SKM-1 treated with dmso at 0.1 percent for 144 hours (cell line): ENCODE data around the gene SEMA7A.

Source experiments
- DNase-seq: peaks from one replicate; lab custom pipeline; 2025; ENCODE audit not compliant: unreplicated experiment; lab: John Stamatoyannopoulos, UW

SEMA7A gene

GRCh38 chr15:74451861-74452835, 18.4 kb upstream of the SEMA7A start:
- no peak for DNase-seq

GRCh38 chr15:74451322-74451721, 17.6 kb upstream of the SEMA7A start:
- DNase-seq, result no peak

- DNase-seq, result no peak
Observed at GRCh38 chr15:74449643-74450205, 16.0 kb upstream of the SEMA7A start.

GRCh38 chr15:74449095-74449494, 15.3 kb upstream of the SEMA7A start:
- DNase-seq, result no peak

- no peak for DNase-seq
Observed at GRCh38 chr15:74445816-74446763, 12.3 kb upstream of the SEMA7A start.

GRCh38 chr15:74444106-74445062, 10.6 kb upstream of the SEMA7A start:
- DNase-seq, result no peak

- DNase-seq, result no peak
Observed at GRCh38 chr15:74443100-74443909, 9.5 kb upstream of the SEMA7A start.

GRCh38 chr15:74442604-74443003, 8.8 kb upstream of the SEMA7A start:
- no peak for DNase-seq

- DNase-seq, result no peak
Observed at GRCh38 chr15:74442063-74442462, 8.3 kb upstream of the SEMA7A start.

- no peak for DNase-seq
Observed at GRCh38 chr15:74441248-74441941, 7.6 kb upstream of the SEMA7A start.

GRCh38 chr15:74438721-74439316, 5.1 kb upstream of the SEMA7A start:
- DNase-seq, result peak; percentile 64

GRCh38 chr15:74438206-74438605, 4.4 kb upstream of the SEMA7A start:
- no peak for DNase-seq

- DNase-seq, result no peak
Observed at GRCh38 chr15:74434263-74435136, 742 bp upstream of the SEMA7A start.

GRCh38 chr15:74432968-74433591, 678 bp downstream of the SEMA7A start:
- no peak for DNase-seq

- no peak for DNase-seq
Observed at GRCh38 chr15:74432271-74432967, 1.3 kb downstream of the SEMA7A start.

GRCh38 chr15:74431645-74432044, 2.1 kb downstream of the SEMA7A start:
- DNase-seq, result no peak
